Ammon's horn (tissue), 1 donor: ENCODE results near the gene TPBG.
"Not testable (repeated sequence)": the region's sequence is repeated elsewhere in the genome, so short reads cannot be mapped to it uniquely, and the experiment has no call there.

Experiments
- DNase-seq: peaks from one replicate; pipeline ENCODE4 v3.0.0-alpha.2; 2016; ENCODE audit warnings: low spot score

The TPBG gene

GRCh38 chr6:82374516-82374915 is 10.9 kb downstream of the TPBG start:
- DNase-seq: no peak

DNA sequence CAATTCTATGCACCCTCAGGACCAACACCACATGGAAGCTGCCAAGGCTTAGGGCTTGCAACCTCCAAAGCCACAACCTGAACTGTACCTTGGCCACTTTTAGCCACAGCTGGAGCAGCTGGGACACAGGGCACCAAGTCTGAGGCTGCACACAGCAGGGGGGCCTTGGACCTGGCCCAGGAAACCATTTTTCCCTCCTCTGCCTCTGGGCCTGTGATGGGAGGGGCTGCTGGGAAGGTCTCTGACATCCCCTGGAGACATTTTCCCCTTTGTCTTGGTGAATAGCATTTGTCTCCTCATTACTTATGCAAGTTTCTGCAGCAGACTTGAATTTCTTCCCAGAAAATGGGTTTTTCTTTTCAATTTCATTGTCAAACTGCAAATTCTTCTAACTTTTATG is 13.0 kb downstream of the TPBG start:
- DNase-seq: no peak

DNA sequence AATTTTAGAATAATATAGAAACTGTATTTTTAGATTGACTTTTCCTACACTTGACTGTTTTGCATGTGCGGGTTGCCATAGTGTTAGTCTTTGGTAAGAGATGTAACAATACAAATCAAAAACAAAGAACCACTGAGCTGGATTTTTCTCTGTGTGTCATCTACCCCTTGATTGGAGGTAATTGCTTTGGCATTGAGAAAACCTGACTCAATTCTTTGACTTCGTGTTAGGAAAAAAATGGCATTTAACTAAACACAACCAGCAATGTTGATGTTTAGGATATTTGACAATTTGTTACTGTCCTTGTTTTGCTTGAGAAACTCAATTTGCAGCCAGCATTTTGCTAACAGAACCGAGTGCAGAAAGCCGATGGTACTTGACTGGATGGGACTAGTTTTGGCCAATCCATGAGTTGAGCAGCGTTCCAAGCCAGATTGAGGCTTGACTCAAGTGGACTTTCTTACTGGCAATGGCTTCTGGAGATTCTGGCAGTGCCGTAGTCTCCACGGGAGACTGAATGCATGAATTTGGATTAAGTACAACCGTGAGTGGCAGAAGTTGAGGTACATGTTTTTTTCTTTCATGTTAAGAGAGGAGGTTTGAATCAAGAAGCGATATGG is 17.1 kb downstream of the TPBG start:
- no peak for DNase-seq

DNA sequence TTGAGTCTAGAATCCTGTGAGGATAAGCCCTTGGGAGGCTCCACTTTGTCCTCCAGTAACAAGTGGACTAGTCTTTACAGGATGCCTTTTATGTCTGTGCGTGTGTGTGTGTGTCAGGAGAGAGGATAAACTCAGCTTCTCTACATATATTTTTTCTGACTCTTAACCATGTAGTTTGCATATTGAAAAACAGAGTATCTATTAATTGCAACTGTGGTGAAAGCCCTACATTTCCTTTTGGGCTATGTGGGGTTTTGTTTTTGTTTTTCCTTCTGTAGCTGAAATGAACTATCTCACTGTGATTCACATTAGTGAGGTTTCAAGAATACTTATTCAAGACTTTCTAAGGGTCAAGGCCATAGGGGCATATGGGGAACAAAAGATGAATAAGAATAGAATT is 17.7 kb downstream of the TPBG start:
- no peak for DNase-seq

DNA sequence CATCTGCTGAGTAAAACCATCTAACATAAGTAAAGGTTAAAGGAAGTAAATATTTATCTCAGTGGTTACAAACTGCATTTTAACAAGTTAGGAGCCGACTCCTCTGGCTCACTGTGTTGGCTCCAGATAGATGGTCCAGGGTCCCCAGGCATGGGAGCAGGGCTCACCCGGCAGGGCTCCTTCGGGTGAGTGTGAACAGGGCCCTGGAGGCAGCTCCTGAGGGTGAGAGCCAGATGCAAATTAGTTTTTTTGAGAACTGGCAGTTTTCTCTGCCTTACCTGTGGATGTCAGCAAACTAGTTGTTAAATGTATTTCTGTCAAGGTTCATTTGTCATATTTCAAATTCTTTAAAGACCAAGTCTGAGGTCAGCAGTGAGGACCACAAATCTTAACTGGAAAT is 21.5 kb downstream of the TPBG start:
- no peak for DNase-seq

DNA sequence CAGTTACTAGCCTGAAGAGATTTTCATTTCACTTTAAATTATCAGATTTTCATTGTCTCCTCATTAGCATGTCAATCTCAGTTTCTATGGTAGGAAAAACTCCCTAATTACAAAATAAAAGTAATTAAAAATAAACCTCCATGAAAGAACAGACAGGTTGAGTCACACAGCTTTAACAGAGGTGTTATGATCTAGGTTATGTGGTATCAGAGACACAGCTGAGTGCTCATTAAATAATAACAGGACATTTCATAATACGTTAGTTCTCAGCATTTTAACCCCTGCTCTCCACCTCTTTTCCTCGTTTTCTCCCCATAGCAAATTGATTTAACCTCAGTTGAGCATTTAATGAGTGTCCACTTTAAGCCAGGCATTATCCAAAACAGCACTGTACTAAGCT is 21.9 kb downstream of the TPBG start:
- no peak for DNase-seq

DNA sequence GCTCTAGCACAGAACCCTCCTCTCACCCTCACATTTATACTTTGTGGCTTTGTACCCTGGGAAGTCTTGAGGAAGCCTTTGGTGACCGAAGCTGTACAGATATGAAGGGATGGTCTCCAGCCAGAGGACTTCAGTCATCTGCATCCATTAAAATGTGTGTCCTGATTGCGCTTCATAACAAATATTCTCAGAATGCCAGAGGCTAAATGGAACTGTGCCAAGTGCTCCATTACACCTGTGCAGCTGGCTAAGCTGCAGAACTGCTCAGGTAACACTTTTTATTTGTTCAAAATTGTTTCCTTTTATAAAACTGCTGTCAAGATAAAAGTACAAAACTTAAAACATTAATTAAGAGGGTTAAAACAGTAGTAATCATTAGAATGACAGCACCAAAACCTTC is 22.3 kb downstream of the TPBG start:
- no peak for DNase-seq

DNA sequence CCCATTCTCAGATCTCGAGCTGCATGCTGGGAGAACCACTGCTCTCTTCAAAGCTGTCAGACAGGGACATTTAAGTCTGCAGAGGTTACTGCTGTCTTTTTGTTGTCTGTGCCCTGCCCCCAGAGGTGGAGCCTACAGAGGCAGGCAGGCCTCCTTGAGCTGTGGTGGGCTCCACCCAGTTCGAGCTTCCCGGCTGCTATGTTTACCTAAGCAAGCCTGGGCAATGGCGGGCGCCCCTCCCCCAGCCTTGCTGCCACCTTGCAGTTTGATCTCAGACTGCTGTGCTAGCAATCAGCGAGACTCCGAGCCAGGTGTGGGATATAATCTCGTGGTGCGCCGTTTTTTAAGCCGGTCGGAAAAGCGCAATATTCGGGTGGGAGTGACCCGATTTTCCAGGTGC is 31.2 kb downstream of the TPBG start:
- DNase-seq: not testable (repeated sequence)

GRCh38 chr6:82396964-82397751 is 33.5 kb downstream of the TPBG start:
- DNase-seq: no peak

GRCh38 chr6:82397962-82398692 is 34.5 kb downstream of the TPBG start:
- DNase-seq: no peak

DNA sequence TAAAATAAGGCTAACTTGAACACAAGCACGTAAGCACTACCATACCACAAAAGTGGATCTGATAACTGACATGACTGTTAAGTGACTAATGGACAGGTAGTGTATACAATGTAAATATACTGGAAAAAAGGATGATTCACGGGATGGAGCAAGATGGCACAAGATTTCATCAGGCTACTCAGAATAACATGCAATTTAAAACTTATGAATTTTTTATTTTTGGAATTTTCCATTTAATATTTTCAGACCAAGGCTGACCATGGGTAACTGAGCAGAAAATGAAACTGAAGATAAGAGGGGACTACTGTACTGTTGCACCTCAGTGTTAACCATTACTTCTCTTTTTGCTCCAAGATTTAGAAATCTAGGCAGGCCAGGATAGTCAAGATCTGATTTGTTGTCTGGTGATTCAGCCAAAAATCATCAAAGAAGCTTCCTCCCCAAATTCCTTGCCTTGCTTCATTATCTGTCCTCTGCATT is 45.4 kb downstream of the TPBG start:
- DNase-seq: no peak

DNA sequence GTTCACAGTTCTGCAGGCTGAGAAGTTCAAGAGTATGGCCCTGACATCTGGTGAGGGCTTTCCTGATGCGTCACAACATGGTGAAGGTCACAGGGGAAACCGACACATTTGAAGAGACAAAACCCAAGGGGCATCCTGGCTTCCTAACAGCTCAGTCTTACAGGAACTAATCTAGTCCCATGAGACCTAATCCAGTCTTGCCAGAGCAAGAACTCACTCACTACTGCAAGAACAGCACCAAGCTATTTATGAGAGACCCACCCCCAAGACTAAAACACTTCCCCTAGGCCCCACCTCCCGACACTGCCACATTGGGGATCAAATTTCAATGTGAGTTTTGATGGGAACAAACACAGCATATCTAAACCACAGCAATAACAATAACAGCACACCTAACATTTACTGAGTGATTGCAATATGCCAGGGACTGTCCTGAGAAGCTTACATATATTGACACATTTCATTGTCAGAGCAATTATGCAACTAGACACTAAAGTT is 46.6 kb downstream of the TPBG start:
- DNase-seq: no peak

- DNase-seq: no peak
These were observed 50.3 kb downstream of the TPBG start for GRCh38 chr6:82413868-82414267.

DNA sequence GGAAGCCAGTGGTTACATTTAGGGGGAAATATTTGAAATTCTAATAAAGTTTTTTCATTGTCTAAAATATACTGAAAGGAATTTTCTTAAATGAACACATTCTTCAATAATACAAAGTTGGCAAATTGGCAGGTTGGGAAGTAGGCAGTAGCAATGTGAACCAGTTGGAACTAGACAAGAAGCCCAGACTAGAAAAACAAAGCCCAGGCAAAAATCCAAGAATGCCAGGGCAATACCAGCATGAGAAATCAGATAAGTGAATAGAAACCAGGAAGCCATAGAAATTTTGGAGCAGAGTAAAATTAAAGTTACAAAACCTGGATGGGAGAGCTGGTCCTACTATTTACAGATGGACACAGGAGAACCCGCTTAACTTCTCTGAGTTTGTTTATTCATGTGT is 52.2 kb downstream of the TPBG start:
- DNase-seq: no peak

- DNase-seq: no peak
These were observed 52.7 kb downstream of the TPBG start for GRCh38 chr6:82416346-82416745.
